NCI-H1694 (cell line): ENCODE data around the gene CMSS1.
A peak's percentile ranks its signal among the peaks of the same experiment; 100 is the strongest.

ENCODE experiments used
- DNase-seq: peaks from one replicate; lab custom pipeline; 2025; lab: John Stamatoyannopoulos, UW

The CMSS1 gene

GRCh38 chr3:99960123-99960878 lies 142.6 kb downstream of the CMSS1 start:
- DNase-seq: no peak

GRCh38 chr3:99960941-99961340 lies 143.3 kb downstream of the CMSS1 start:
- no peak for DNase-seq

GRCh38 chr3:99961756-99962515 lies 144.3 kb downstream of the CMSS1 start:
- no peak for DNase-seq

GRCh38 chr3:99962703-99963102 lies 145.0 kb downstream of the CMSS1 start:
- no peak for DNase-seq

- no peak for DNase-seq
These were observed 147.4 kb downstream of the CMSS1 start for GRCh38 chr3:99965077-99965476.

- DNase-seq: no peak
These were observed 148.2 kb downstream of the CMSS1 start for GRCh38 chr3:99965681-99966408.

- no peak for DNase-seq
These were observed 149.2 kb downstream of the CMSS1 start for GRCh38 chr3:99966662-99967416.

- DNase-seq: no peak
These were observed 150.1 kb downstream of the CMSS1 start for GRCh38 chr3:99967796-99968195.

GRCh38 chr3:99969136-99969535 lies 151.5 kb downstream of the CMSS1 start:
- DNase-seq: no peak

- no peak for DNase-seq
These were observed 152.5 kb downstream of the CMSS1 start for GRCh38 chr3:99970198-99970597.

GRCh38 chr3:99971761-99972160 lies 154.1 kb downstream of the CMSS1 start:
- DNase-seq: no peak

GRCh38 chr3:99972380-99973104 lies 154.9 kb downstream of the CMSS1 start:
- DNase-seq: peak; percentile 28

GRCh38 chr3:99974989-99975388 lies 157.3 kb downstream of the CMSS1 start:
- no peak for DNase-seq

- DNase-seq: no peak
These were observed 158.9 kb downstream of the CMSS1 start for GRCh38 chr3:99976584-99976983.

GRCh38 chr3:99978221-99978620 lies 160.6 kb downstream of the CMSS1 start:
- DNase-seq: no peak

- no peak for DNase-seq
These were observed 162.9 kb downstream of the CMSS1 start for GRCh38 chr3:99980606-99981005.

GRCh38 chr3:99981138-99981537 lies 163.5 kb downstream of the CMSS1 start:
- DNase-seq: no peak

GRCh38 chr3:99982650-99983049 lies 165.0 kb downstream of the CMSS1 start:
- DNase-seq: no peak

GRCh38 chr3:99984139-99984538 lies 166.5 kb downstream of the CMSS1 start:
- DNase-seq: no peak

- DNase-seq: no peak
These were observed 167.0 kb downstream of the CMSS1 start for GRCh38 chr3:99984668-99985067.

- DNase-seq: no peak
These were observed 172.5 kb downstream of the CMSS1 start for GRCh38 chr3:99990179-99990578.
